Karpas-422 (cell line): ENCODE results near the gene FAM187B. TPM values are rescaled to one million over a fixed set of nuclear protein-coding genes. Genes with fewer than 3 reads are reported as not detected.

Experiments used
- total RNA-seq: library from RNA; depleted of rRNA; stranded (reverse); fragments of >200 nt; shearing (Covaris generic); gene quantifications from 2 replicates; pipeline ENCODE4 v1.2.3, GENCODE V29; 2014; ENCODE audit warnings: low replicate concordance; rRNA removed

The FAM187B gene
- total RNA-seq, 1 experiment from 2014 or later: not detected

Other genes with a start within 250 kb of the FAM187B start
- 45.2 and 76.4 TPM in 2 replicates for gene GRAMD1A, start 228.4 kb downstream of the FAM187B start, total RNA-seq
- gene SCN1B, start 198.3 kb downstream of the FAM187B start, total RNA-seq: 0.52 and 0.54 TPM in 2 replicates
- gene HPN, start 187.0 kb downstream of the FAM187B start, total RNA-seq: 0.11 TPM in 1 of 2 replicates, not detected in the other
- gene FXYD3, start 112.9 kb downstream of the FAM187B start, total RNA-seq: not detected in 2 replicates
- gene LGI4, start 93.7 kb downstream of the FAM187B start, total RNA-seq: 0.22 TPM in 1 of 2 replicates, not detected in the other
- gene FXYD1, start 89.9 kb downstream of the FAM187B start, total RNA-seq: not detected in 2 replicates
- gene FXYD7, start 85.5 kb downstream of the FAM187B start, total RNA-seq: not detected in 2 replicates
- 89.3 and 134 TPM in 2 replicates for gene FXYD5, start 74.0 kb downstream of the FAM187B start, total RNA-seq
- 0.63 and 1.2 TPM in 2 replicates for gene LSR, start 20.3 kb upstream of the FAM187B start, total RNA-seq
- gene USF2, start 40.2 kb upstream of the FAM187B start, total RNA-seq: 97.9 and 224 TPM in 2 replicates
- gene HAMP, start 53.8 kb upstream of the FAM187B start, total RNA-seq: 0.45 TPM in 1 of 2 replicates, not detected in the other
- gene MAG, start 63.4 kb upstream of the FAM187B start, total RNA-seq: 0.36 TPM in 1 of 2 replicates, not detected in the other
- gene CD22, start 100.4 kb upstream of the FAM187B start, total RNA-seq: 454 and 602 TPM in 2 replicates
- gene FFAR1, start 119.2 kb upstream of the FAM187B start, total RNA-seq: 0.34 and 2.0 TPM in 2 replicates
- not detected in 2 replicates for gene FFAR3, start 129.7 kb upstream of the FAM187B start, total RNA-seq
- not detected in 2 replicates for gene GPR42, start 142.3 kb upstream of the FAM187B start, total RNA-seq
- not detected in 2 replicates for gene FFAR2, start 219.5 kb upstream of the FAM187B start, total RNA-seq